Fibroblast of villous mesenchyme (primary cell): ENCODE measurements around the gene BNIP1. TPM values are rescaled to one million over a fixed set of nuclear protein-coding genes. Genes with fewer than 3 reads are reported as not detected.
"Not testable (repeated sequence)": the region's sequence is repeated elsewhere in the genome, so short reads cannot be mapped to it uniquely, and the experiment has no call there.

ENCODE experiments used
- DNase-seq: peaks from one replicate; pipeline ENCODE4 v3.0.0-alpha.2; 2010; ENCODE audit warnings: low read depth
- H3K4me3 ChIP-seq: 2 replicates; pipeline ENCODE4 v1.5.1; 2011; ENCODE audit warnings: low read depth, mild to moderate bottlenecking, low read length
- CTCF ChIP-seq: IDR thresholded peaks from 2 replicates; pipeline ENCODE4 v1.5.1; 2012; ENCODE audit warnings: low read depth, mild to moderate bottlenecking, low read length; ENCODE audit not compliant: insufficient read depth
- total RNA-seq: library from RNA; depleted of rRNA; stranded (reverse); fragments of >200 nt; gene quantifications from 2 replicates; pipeline ENCODE4 v1.2.3, GENCODE V29; 2012

BNIP1 gene
- total RNA-seq, 1 donor, result 21.6 TPM

- DNase-seq, result no peak
- no peak for TF ChIP-seq CTCF
- no peak overlapping the region for H3K4me3 ChIP-seq
Measured at GRCh38 chr5:173152547-173152946, 8.2 kb downstream of the BNIP1 start.

- no peak for TF ChIP-seq CTCF
- DNase-seq, result no peak
- H3K4me3 ChIP-seq, result no peak overlapping the region
Measured at GRCh38 chr5:173153842-173154241, 9.5 kb downstream of the BNIP1 start.

- not testable (repeated sequence) for H3K4me3 ChIP-seq, DNase-seq
Measured at GRCh38 chr5:173154619-173155018, 10.3 kb downstream of the BNIP1 start.

- H3K4me3 ChIP-seq, result no peak overlapping the region
- no peak for DNase-seq
- TF ChIP-seq CTCF, result no peak
Measured at GRCh38 chr5:173155912-173156311, 11.6 kb downstream of the BNIP1 start.

- no peak overlapping the region for H3K4me3 ChIP-seq
- no peak for TF ChIP-seq CTCF
- no peak for DNase-seq
Measured at GRCh38 chr5:173158366-173158765, 14.0 kb downstream of the BNIP1 start.

GRCh38 chr5:173159256-173159655, 14.9 kb downstream of the BNIP1 start:
- no peak overlapping the region for H3K4me3 ChIP-seq
- TF ChIP-seq CTCF, result no peak
- no peak for DNase-seq

GRCh38 chr5:173161148-173161547, 16.8 kb downstream of the BNIP1 start:
- DNase-seq, result no peak
- no peak for TF ChIP-seq CTCF

GRCh38 chr5:173163219-173163618, 18.9 kb downstream of the BNIP1 start:
- no peak for TF ChIP-seq CTCF
- DNase-seq, result no peak
- H3K4me3 ChIP-seq, result no peak overlapping the region

More at GRCh38 chr5:173161148-173161547, 16.8 kb downstream of the BNIP1 start:
- no peak overlapping the region for H3K4me3 ChIP-seq
